Activated CD4-positive, CD25-positive, alpha-beta regulatory T cell treated with anti-CD3 and anti-CD28 coated beads, Interleukin-2, amount 50 U/mL, for 72 hours (primary cell): ENCODE data around the gene TMEM150C.
"Not testable (repeated sequence)": the region's sequence is repeated elsewhere in the genome, so short reads cannot be mapped to it uniquely, and the experiment has no call there.

Source experiments
- DNase-seq: peaks from one replicate; pipeline ENCODE4 v3.0.0; 2021

Gene TMEM150C

GRCh38 chr4:82567444-82567843, 5.7 kb upstream of the TMEM150C start:
- no peak for DNase-seq

GRCh38 chr4:82562564-82562854, 721 bp upstream of the TMEM150C start:
- no peak for DNase-seq

GRCh38 chr4:82560853-82561785, 669 bp downstream of the TMEM150C start:
- DNase-seq = no peak

GRCh38 chr4:82559735-82560120, 2.1 kb downstream of the TMEM150C start:
- no peak for DNase-seq

GRCh38 chr4:82559090-82559734, 2.6 kb downstream of the TMEM150C start:
- not testable (repeated sequence) for DNase-seq

- DNase-seq = no peak
These were observed 6.5 kb downstream of the TMEM150C start for GRCh38 chr4:82555276-82555675.

GRCh38 chr4:82553020-82553419, 8.8 kb downstream of the TMEM150C start:
- no peak for DNase-seq

GRCh38 chr4:82551734-82552133, 10.1 kb downstream of the TMEM150C start:
- no peak for DNase-seq

- not testable (repeated sequence) for DNase-seq
These were observed 13.9 kb downstream of the TMEM150C start for GRCh38 chr4:82547850-82548249.

- no peak for DNase-seq
These were observed 18.7 kb downstream of the TMEM150C start for GRCh38 chr4:82543131-82543530.

- DNase-seq = no peak
These were observed 19.1 kb downstream of the TMEM150C start for GRCh38 chr4:82542642-82543041.

- no peak for DNase-seq
These were observed 32.5 kb downstream of the TMEM150C start for GRCh38 chr4:82529322-82529721.

GRCh38 chr4:82528868-82529267, 32.9 kb downstream of the TMEM150C start:
- no peak for DNase-seq

GRCh38 chr4:82528074-82528473, 33.7 kb downstream of the TMEM150C start:
- no peak for DNase-seq

- no peak for DNase-seq
These were observed 36.4 kb downstream of the TMEM150C start for GRCh38 chr4:82525307-82525911.

GRCh38 chr4:82524570-82525152, 37.1 kb downstream of the TMEM150C start:
- no peak for DNase-seq

GRCh38 chr4:82523179-82523578, 38.6 kb downstream of the TMEM150C start:
- DNase-seq = no peak

GRCh38 chr4:82522472-82522871, 39.3 kb downstream of the TMEM150C start:
- DNase-seq = no peak

GRCh38 chr4:82521283-82521682, 40.5 kb downstream of the TMEM150C start:
- no peak for DNase-seq

- no peak for DNase-seq
These were observed 42.0 kb downstream of the TMEM150C start for GRCh38 chr4:82519776-82520175.

GRCh38 chr4:82519072-82519471, 42.7 kb downstream of the TMEM150C start:
- DNase-seq = no peak

GRCh38 chr4:82517043-82517442, 44.7 kb downstream of the TMEM150C start:
- DNase-seq = no peak

- DNase-seq = no peak
These were observed 46.1 kb downstream of the TMEM150C start for GRCh38 chr4:82515705-82516104.

GRCh38 chr4:82513382-82513781, 48.4 kb downstream of the TMEM150C start:
- DNase-seq = no peak
